OCI-M1 (cell line): ENCODE measurements around the gene CCDC82.

Experiments used
- DNase-seq: peaks from one replicate; lab custom pipeline; 2025; lab: John Stamatoyannopoulos, UW

The CCDC82 gene

GRCh38 chr11:96361778-96362177 is 27.9 kb downstream of the CCDC82 start:
- peak; percentile 22 for DNase-seq

GRCh38 chr11:96358321-96358720 is 31.4 kb downstream of the CCDC82 start:
- DNase-seq = no peak

GRCh38 chr11:96357794-96358193 is 31.9 kb downstream of the CCDC82 start:
- no peak for DNase-seq

GRCh38 chr11:96356848-96357247 is 32.9 kb downstream of the CCDC82 start:
- no peak for DNase-seq

- peak; percentile 92 for DNase-seq
Measured at GRCh38 chr11:96342961-96343711, 46.6 kb downstream of the CCDC82 start, which contains the start of gene MAML2. Gene MAML2 (minus strand): TSS chr11:96343195. CDS start chr11:96341895, 1,300 bp downstream.

GRCh38 chr11:96342014-96342960 is 47.4 kb downstream of the CCDC82 start:
- DNase-seq = peak; percentile 35

GRCh38 chr11:96341211-96342013 is 48.3 kb downstream of the CCDC82 start:
- DNase-seq = no peak

- no peak for DNase-seq
Measured at GRCh38 chr11:96340555-96340885, 49.2 kb downstream of the CCDC82 start.

GRCh38 chr11:96339706-96340554 is 49.8 kb downstream of the CCDC82 start:
- no peak for DNase-seq

GRCh38 chr11:96338910-96339705 is 50.6 kb downstream of the CCDC82 start:
- peak; percentile 49 for DNase-seq

GRCh38 chr11:96337541-96338431 is 51.9 kb downstream of the CCDC82 start:
- DNase-seq = peak; percentile 18

GRCh38 chr11:96335388-96335787 is 54.3 kb downstream of the CCDC82 start:
- DNase-seq = peak; percentile 11

GRCh38 chr11:96334219-96334618 is 55.5 kb downstream of the CCDC82 start:
- DNase-seq = no peak

GRCh38 chr11:96333191-96333719 is 56.5 kb downstream of the CCDC82 start:
- no peak for DNase-seq

- no peak for DNase-seq
Measured at GRCh38 chr11:96332126-96332771, 57.5 kb downstream of the CCDC82 start.

GRCh38 chr11:96331699-96332116 is 58.0 kb downstream of the CCDC82 start:
- no peak for DNase-seq

- DNase-seq = no peak
Measured at GRCh38 chr11:96330511-96330859, 59.2 kb downstream of the CCDC82 start.

- DNase-seq = no peak
Measured at GRCh38 chr11:96329855-96330510, 59.7 kb downstream of the CCDC82 start.
